GM03348 (cell line): ENCODE measurements around the gene PLA2G2D.

Experiments used
- DNase-seq: peaks from one replicate; pipeline ENCODE4 v3.0.0; 2012; ENCODE audit warnings: low spot score

Gene PLA2G2D

DNA sequence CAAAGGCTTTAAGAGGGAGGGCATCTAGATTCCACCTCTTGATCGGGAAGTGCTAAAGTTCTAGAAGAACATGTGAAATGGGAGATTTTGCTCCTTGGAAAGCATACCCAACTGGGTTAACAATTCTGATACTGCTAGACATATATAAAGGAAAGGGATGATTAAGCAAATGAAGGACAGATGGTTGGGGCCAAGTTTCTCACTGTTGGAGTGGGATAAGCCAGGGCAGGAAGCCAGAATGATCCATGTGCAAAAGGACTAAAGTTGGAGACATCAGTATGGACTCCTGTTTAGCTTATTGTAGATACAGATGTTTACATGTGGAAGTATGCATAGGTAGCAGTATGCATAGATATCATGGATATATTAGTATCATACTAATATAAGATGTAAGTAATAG is 32.5 kb downstream of the PLA2G2D start:
- DNase-seq = no peak

- DNase-seq = no peak
Measured at GRCh38 chr1:20083178-20083944, 36.0 kb downstream of the PLA2G2D start.

- DNase-seq = no peak
Measured at GRCh38 chr1:20082772-20083171, 36.6 kb downstream of the PLA2G2D start.

GRCh38 chr1:20081353-20081810 is 38.0 kb downstream of the PLA2G2D start:
- DNase-seq = no peak

- DNase-seq = no peak
Measured at GRCh38 chr1:20080441-20081352, 38.6 kb downstream of the PLA2G2D start.

- no peak for DNase-seq
Measured at GRCh38 chr1:20079661-20080305, 39.6 kb downstream of the PLA2G2D start.

GRCh38 chr1:20078711-20079110 is 40.6 kb downstream of the PLA2G2D start:
- no peak for DNase-seq

DNA sequence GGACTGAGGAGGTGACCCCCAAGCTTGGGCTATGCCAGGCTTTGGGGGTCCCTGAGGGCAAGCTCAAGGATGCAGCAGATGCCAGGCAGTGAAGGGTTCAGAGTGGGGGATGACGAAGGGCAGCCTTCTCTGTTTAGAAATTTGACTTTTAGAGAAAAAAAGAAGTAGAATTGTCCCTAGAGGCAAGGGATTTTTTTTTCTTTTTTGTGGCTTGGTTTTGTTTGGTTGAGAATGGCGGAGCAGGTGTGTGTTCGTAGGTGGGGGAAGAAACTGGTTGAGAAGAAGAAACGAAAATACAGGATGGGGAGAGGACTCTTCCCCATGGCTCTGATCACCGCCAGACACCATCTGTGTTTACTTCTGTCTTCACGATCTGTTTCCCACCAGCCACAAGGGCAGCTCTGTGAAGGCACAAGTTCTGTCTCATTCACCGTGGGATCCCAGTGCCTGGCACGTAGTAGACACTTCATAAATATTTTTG is 41.1 kb downstream of the PLA2G2D start:
- no peak for DNase-seq

DNA sequence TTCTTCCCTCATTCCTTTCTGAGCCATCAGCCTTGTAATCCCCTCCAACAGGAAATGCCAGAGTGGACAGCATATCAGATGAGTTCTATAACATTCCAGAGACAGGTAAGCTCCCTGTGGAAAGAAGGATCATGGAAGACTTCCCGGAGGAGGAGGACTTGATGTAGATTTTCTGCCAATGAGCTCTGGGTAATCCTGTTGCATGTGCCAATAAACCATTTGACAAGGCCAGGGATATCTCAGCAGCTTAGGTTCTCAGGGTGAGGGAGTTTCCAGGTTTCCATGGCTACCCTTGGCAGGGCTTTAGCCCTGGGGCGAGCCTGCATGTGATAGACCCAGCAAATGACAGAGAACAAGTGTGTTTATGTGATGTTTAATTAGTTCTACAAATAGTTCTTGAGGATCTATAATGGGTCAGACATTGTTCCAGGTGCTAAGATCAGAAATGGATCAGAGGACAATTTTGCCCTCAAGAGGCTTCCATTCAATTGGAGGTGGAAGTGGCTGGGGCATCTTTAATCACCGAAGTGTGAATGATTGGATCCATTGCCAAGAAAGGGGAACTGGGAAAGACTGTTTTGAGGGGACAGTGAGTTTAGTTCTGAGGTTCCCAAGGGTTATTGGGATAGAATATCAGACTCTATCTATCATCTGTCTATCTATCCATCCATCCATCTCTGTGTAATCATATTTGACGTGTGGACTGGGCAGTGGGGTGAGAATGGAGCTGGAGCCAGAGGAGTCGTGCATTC is 42.5 kb downstream of the PLA2G2D start:
- DNase-seq = no peak

DNA sequence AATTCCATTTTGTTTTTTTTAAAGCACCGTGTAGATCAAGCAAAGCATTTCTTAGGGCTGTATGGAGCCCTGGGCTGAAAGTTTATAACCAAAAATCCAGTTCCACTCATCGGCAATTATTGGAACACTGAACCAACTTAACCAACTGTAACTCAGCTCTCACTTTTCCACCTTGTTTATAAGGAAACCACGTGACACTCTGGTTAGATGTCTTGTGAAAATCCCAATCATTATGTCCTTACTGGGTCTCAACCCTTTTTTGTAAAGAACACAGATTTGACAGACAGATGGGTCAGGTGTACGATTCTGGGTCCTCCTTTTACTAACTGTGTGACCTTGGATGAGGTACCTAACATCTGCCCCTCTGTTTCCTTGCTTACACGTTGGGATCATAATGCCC is 43.1 kb downstream of the PLA2G2D start:
- no peak for DNase-seq

GRCh38 chr1:20075345-20075744 is 44.0 kb downstream of the PLA2G2D start:
- no peak for DNase-seq

DNA sequence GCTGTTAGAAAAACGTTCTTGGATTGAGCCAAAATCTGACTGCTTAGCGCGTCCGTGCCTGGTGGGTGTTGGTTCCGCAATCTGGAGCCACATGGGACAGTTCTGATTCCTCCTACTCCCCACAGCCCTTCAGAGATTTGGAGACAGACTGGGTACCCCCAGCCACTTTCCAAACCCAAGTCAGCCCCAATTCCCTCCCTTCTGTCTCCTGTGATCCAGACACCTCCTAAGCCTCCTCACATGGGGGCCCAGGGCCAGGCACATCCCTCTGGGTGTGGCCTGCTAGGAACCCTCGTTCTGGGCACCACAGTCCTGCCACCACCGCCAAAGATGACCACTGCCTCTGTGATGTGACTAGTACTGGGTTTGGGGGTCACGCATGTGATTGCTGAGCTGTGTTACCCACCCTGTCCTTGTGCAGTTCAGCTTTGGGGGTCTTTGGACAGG is 44.6 kb downstream of the PLA2G2D start:
- DNase-seq = peak; percentile 86

DNA sequence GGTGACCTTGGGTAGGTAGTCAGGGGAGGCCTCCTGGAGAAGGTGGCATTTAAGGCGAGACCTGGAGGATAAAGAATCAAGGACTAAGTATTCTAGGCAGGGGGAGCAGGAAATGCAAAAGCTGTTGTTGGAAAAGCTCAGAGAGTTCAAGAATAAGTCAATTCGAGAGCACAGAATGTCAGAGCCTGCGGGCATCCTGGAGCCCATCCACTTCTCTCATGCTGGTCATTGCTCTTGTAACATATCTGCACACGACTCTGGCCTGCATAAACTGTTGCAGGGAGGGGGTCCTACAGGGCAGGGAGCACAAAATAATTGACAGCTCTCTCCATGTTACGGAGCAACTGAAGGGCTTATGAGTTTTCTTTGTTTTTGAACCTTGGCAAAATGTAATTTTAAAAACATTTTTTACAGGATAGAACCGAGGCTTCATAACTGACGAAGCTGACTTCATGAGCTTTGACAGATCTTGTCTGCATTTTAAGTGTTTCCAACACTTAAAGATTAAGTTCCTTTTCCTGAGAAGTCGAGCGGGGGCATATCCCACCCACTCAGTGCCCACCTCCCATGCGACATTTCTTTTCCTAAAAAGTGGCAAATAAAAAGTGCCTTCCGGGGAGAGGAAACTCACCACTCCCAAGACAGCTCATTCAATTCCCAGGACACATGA is 45.1 kb downstream of the PLA2G2D start:
- DNase-seq = peak; percentile 22

GRCh38 chr1:20073256-20073655 is 46.1 kb downstream of the PLA2G2D start:
- no peak for DNase-seq

GRCh38 chr1:20072771-20073170 is 46.6 kb downstream of the PLA2G2D start:
- DNase-seq = no peak

DNA sequence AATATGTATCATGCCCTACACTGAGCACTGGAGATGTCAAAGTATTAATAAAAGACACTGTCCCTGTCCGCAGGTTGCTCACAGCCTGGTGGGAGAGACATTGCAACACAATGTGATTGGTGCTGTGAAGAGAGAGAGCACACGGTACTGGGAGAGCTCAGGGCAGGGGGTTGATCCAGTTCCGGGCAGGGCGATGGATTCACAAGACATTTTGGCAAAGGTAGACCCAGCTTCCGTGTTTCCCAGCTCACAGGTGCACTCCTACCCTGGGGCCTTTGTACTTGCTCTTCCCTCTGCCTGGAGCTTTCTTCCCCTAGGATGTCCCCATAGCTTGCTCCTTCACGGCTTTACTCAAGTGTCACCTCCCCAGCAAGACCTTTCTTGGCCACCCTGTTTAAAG is 47.9 kb downstream of the PLA2G2D start:
- no peak for DNase-seq

- DNase-seq = no peak
Measured at GRCh38 chr1:20070357-20070756, 49.0 kb downstream of the PLA2G2D start.

DNA sequence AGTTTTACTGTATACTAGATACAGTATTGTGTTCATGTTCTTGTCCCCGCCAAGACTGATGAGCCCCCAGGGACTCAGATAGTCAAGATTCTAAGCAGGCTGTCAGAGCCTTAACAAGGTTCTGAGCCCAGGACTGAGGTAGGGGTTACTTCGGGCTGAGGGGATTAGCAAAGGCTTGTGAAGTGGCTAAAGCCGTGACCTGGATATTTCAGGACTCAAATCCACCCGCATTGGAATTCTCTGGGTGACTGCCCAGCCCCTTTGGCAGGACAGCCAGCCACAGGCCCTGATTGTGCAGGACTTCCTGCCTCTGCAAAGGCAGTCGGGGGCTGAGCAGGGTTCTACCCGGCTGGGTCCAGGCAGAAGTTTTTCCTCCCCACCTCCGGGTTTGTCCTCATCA is 49.5 kb downstream of the PLA2G2D start, which contains the start of gene PLA2G5:
PLA2G5 (plus strand) TSS at position 321 of the 400 bp plus-strand sequence. CDS start 14,637 bp downstream, outside the sequence.
- peak; percentile 83 for DNase-seq

DNA sequence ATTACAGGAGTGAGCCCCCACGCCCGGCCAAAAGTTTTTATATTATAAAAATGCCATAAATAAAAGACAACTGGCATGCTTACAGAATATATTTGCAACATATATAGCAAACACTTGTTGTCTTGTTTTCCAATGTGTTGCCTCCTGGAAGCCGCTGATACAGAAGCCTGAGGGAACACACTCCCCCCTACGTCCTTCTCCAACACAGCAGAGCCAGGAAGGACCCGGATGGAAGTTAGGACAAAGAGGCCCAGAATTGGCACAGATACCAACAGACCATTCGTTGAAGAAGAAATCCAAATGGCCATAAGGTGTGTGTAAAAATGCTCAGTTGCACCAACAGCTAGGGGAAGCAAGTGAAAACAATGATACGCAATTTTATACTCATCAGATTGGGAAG is 50.6 kb downstream of the PLA2G2D start:
- DNase-seq = no peak

GRCh38 chr1:20063861-20064292 is 55.5 kb downstream of the PLA2G2D start:
- peak; percentile 83 for DNase-seq
